Activated CD8-positive, alpha-beta memory T cell treated with anti-CD3 and anti-CD28 coated beads, Interleukin-2, amount 50 U/mL, for 1 hour (primary cell): ENCODE measurements around the gene GPANK1.
"Not testable (repeated sequence)": the region's sequence is repeated elsewhere in the genome, so short reads cannot be mapped to it uniquely, and the experiment has no call there.

ENCODE experiments used
- DNase-seq: peaks from one replicate; pipeline ENCODE4 v3.0.0-alpha.2; 2020; ENCODE audit errors: extremely low read depth

Gene GPANK1

GRCh38 chr6:31664790-31665500 lies at the start of gene GPANK1:
TSS of gene GPANK1 (minus strand) at chr6:31664997. CDS start at chr6:31664478, 519 bp downstream.
- peak; percentile 76 for DNase-seq

GRCh38 chr6:31713991-31714684 lies 49.3 kb upstream of the GPANK1 start:
- no peak for DNase-seq

- DNase-seq, result no peak
These were observed 48.7 kb upstream of the GPANK1 start for GRCh38 chr6:31713465-31713864.

GRCh38 chr6:31712296-31712695 lies 47.5 kb upstream of the GPANK1 start:
- DNase-seq, result no peak

- no peak for DNase-seq
These were observed 46.4 kb upstream of the GPANK1 start for GRCh38 chr6:31711233-31711632.

- DNase-seq, result no peak
These were observed 45.9 kb upstream of the GPANK1 start for GRCh38 chr6:31710523-31711219.

- not testable (repeated sequence) for DNase-seq
These were observed 44.4 kb upstream of the GPANK1 start for GRCh38 chr6:31709157-31709556.

GRCh38 chr6:31708224-31708623 lies 43.4 kb upstream of the GPANK1 start:
- no peak for DNase-seq

GRCh38 chr6:31707701-31708100 lies 42.9 kb upstream of the GPANK1 start:
- no peak for DNase-seq

- DNase-seq, result no peak
These were observed 41.8 kb upstream of the GPANK1 start, which contains the start of gene LY6G6F for GRCh38 chr6:31706599-31706998. TSS of gene LY6G6F (plus strand) at chr6:31706866. CDS start at chr6:31706907, 41 bp downstream.

- no peak for DNase-seq
These were observed 41.1 kb upstream of the GPANK1 start for GRCh38 chr6:31705931-31706330.

- peak; percentile 95 for DNase-seq
These were observed 38.3 kb upstream of the GPANK1 start, which contains the start of gene ABHD16A for GRCh38 chr6:31702819-31703716. TSS of gene ABHD16A (minus strand) at chr6:31703324. CDS start at chr6:31703281, 43 bp downstream.

- DNase-seq, result no peak
These were observed 37.6 kb upstream of the GPANK1 start for GRCh38 chr6:31702405-31702818.

GRCh38 chr6:31701666-31702404 lies 37.0 kb upstream of the GPANK1 start:
- no peak for DNase-seq

GRCh38 chr6:31700740-31701401 lies 36.1 kb upstream of the GPANK1 start:
- no peak for DNase-seq

GRCh38 chr6:31697555-31697954 lies 32.8 kb upstream of the GPANK1 start:
- DNase-seq, result no peak

GRCh38 chr6:31693535-31693934 lies 28.7 kb upstream of the GPANK1 start:
- DNase-seq, result no peak

GRCh38 chr6:31692886-31693285 lies 28.1 kb upstream of the GPANK1 start:
- no peak for DNase-seq

- no peak for DNase-seq
These were observed 27.6 kb upstream of the GPANK1 start for GRCh38 chr6:31692353-31692752.

GRCh38 chr6:31691564-31692108 lies 26.8 kb upstream of the GPANK1 start:
- no peak for DNase-seq
